Stimulated activated CD4-positive, alpha-beta T cell treated with anti-CD3 and anti-CD28 coated beads, Interleukin-12 subunit alpha, Interleukin-12 subunit beta, amount 100 ng/mL, for 48 hours (primary cell): ENCODE results near the gene MYCBP2.
"Not testable (repeated sequence)": the region's sequence is repeated elsewhere in the genome, so short reads cannot be mapped to it uniquely, and the experiment has no call there.

ENCODE experiments used
- DNase-seq, 3 donors: peaks; one replicate each; pipeline ENCODE4 v3.0.0-alpha.2; 2020; ENCODE audit warnings: low read depth in 2 of 3, low spot score in 1 of 3

Gene MYCBP2

DNA sequence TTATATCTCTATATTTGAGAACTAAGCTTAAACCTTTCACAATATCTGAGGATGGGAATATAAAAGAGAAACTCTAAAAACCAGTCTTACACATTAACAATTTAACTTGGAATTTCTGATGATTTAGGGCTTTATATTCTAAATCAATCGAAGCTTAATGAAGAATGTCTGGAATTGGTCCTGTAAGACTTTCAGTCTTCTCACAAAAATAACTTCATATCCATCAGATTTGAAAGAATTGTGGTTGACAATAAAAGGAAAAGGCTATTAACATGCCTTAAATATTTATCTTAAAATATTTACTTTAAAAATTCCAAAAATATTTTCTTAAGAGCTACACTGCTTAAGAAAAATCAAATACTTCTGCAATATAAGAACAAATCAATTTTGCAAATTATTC, 27.3 kb downstream of the MYCBP2 start:
- no peak for DNase-seq

GRCh38 chr13:77298426-77298825, 28.5 kb downstream of the MYCBP2 start:
- no peak for DNase-seq

DNA sequence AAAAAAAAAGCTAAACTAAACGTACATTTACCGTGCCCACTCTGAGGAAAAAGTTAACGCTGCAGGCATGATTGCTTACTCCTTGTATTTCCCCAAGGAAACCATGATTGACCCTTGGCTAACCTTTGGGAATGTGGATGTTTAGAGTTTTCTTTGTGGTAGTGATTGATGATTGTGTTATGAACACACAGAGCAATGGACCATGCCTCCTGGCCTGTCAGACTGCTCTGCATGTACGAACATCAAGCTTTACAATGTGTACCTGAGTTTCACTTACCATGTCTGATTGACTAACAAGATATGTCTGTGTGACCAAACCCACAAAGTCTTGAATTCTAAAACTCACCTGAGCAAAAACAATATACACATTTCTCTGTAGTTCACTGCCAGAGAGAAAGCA, 35.1 kb downstream of the MYCBP2 start:
- DNase-seq, result no peak

DNA sequence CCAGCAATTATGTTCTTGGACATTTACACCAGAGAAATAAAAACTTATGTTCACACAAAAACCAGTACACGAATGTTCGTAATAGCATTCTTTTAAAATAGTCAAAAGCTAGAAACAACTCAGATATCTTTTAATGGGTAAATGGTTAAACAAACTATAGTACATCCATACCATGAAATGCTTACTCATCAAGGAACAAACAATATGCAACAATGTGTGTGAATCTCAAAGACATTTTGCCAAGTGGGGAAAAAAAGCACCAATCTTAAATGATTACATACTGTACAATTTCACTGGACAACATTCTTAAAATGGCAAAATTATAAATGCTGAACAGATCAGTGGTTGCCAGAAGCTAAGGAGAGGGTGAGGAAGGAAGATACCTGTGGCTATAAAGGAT, 36.6 kb downstream of the MYCBP2 start:
- no peak for DNase-seq

- DNase-seq, result no peak
Observed at GRCh38 chr13:77289851-77290250, 37.0 kb downstream of the MYCBP2 start.

GRCh38 chr13:77285632-77286031, 41.3 kb downstream of the MYCBP2 start:
- DNase-seq, result not testable (repeated sequence)

DNA sequence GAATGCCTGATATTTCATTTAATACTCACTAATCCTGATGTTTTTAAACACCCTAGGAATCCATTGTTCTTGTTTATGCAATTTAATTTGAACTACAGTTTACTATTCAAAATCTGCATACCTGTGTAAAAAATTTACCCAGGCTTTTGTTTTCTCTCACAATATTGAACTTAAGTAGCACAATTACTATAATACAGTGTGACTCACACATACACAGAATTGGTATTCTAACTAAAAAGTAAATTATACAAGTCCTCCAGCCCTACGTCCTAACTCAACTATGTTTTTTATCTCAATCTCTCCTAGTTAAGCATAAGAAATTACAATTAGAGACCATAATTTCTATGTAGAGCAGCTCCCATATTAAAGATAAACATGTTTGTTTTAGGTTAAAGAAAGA, 41.8 kb downstream of the MYCBP2 start:
- DNase-seq, result no peak

GRCh38 chr13:77274126-77274525, 52.8 kb downstream of the MYCBP2 start:
- no peak for DNase-seq

- no peak for DNase-seq
Observed at GRCh38 chr13:77269141-77269540, 57.8 kb downstream of the MYCBP2 start.

DNA sequence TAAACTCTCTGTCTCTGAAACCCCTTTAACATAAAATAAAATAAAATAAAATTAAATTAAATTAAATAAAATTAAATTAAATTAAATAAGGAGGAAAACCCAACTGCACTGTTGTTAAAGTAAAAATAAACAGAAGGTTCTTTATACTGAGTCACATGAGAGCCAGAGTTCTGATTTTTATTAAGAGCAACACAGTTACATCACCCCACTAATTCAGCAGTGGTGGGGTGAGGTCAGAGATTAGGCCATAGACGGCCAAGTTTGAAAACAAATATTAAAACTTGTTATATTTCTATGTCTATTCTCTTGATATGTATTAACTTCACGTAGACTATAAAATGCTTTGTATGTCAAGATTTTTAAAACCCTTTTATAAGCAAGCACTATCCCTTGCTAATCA, 59.5 kb downstream of the MYCBP2 start:
- no peak for DNase-seq

DNA sequence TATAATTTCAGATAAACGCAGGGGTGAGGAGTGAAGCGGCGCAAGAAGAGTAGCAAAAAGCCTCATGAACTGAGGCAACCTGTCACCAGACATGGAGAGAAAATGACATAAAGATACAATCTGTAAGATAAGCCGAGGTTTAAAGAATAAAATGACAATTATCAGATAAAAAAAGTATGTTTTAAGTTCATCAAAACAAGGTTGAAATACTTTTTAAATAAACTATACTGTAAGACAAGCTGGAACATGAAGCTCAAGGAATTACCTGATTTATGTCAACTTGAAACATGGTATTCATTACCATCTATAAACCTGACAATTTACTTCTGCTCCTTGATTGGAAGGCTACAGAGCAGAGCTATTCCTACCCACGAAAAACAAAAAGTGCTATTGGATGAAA, 61.6 kb downstream of the MYCBP2 start:
- no peak for DNase-seq

DNA sequence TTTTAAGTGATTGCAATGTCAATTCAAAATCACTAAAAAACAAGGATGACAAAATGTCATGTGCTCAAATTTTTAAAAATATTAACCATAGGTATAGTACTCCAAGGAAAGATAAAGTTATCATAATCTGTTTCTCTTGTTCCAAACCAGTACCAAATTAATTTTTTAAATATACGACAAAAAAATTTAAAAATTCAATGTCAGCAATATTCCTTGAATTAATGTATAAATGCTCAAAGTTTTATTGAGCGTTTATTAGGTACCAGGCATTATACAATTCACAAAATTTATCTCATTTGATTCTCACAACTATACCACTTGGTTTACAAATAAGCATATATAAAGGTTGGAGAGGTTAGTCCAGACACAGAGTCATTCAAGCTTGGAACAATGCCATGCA, 64.7 kb downstream of the MYCBP2 start:
- no peak for DNase-seq

DNA sequence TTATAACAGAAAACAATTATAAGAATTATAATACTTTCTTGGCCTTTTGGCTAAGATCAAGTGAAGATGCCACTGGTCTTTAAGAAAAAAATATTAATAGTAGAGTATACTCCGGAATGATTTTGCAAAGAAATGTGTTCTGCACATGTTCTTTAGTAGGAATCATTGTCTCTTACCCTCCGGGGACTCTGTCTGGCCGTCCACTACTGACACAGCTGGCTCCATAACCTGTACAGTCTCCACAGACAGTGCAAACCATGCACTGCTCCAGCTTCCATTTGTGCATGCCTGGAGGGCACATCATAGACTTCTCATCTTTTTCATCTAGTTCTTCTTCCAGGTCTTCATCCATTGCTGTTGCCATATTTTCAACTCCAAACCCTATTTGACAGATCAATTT, 75.9 kb downstream of the MYCBP2 start:
- DNase-seq, result no peak

DNA sequence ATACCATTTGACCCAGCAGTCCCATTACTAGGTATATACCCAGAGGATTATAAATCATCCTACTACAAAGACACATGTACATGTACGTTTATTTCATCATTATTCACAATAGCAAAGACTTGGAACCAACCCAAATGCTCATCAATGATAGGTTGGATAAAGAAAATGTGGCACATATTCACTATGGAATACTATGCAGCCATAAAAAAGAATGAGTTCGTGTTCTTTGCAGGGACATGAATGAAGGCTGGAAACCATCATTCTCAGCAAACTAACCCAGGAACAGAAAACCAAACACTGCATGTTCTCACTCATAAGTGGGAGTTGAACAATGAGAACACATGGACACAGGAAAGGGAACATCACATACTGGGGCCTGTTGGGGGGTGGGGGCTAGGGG, 81.7 kb downstream of the MYCBP2 start:
- DNase-seq, result not testable (repeated sequence)

DNA sequence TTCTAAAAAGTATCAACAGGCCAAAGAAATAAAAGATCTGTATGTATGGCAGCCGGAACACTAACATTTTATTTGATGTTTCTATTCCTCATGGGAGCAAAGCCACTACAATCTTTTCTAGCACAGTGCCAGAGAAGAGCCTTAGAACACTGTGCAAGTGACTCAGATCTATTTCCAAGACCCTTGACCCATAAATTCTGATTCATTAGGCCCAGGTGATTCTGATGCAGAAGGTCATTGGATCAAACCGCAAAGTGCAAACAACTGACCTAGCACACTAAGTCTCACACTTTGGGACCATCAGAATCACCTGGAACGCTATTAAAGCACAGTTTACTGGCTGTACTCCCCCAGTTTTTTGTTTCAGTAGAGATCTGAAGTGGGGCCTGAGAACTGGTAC, 87.6 kb downstream of the MYCBP2 start:
- DNase-seq, result no peak

GRCh38 chr13:77235456-77236022, 91.4 kb downstream of the MYCBP2 start:
- DNase-seq, result no peak

GRCh38 chr13:77233159-77233558, 93.7 kb downstream of the MYCBP2 start:
- DNase-seq, result no peak

GRCh38 chr13:77230560-77230959, 96.3 kb downstream of the MYCBP2 start:
- no peak for DNase-seq

DNA sequence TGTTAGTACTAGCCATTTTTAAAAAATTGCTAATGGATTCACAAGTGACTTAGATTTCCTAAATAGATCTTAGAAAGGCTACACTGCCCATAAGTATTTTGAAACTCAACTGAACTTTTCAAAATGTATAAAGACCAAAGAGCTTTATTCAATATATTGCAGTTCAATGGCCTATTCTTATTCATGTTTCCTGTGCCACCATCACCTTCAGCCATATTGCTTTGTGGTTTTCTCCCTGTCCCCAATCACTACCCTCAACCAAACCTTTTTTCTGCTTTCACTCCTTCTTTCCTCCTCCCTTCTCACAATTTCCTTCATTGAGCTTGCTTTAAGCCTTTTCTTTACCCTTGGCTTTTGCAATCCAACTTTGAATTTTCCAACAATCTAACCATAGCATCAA, 100.9 kb downstream of the MYCBP2 start:
- no peak for DNase-seq

DNA sequence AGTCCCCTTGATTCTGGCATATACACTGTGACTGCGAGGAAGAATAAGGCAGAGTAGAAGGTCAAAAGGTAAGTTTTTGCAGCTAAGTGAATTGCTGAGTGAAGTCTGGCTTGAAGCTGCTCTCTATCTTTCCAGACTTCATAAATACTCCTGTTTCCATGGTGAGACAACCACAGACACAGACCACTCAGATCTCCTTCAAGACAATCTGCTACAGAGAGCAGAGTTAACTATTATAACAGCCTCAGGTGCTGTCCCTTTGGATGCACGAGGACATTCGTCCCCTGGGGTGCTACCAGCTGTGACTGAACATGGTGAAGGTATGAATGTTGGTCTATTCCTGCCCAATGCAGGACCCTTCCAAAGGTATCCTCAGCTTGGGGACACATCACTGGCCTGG, 104.0 kb downstream of the MYCBP2 start:
- DNase-seq, result no peak

DNA sequence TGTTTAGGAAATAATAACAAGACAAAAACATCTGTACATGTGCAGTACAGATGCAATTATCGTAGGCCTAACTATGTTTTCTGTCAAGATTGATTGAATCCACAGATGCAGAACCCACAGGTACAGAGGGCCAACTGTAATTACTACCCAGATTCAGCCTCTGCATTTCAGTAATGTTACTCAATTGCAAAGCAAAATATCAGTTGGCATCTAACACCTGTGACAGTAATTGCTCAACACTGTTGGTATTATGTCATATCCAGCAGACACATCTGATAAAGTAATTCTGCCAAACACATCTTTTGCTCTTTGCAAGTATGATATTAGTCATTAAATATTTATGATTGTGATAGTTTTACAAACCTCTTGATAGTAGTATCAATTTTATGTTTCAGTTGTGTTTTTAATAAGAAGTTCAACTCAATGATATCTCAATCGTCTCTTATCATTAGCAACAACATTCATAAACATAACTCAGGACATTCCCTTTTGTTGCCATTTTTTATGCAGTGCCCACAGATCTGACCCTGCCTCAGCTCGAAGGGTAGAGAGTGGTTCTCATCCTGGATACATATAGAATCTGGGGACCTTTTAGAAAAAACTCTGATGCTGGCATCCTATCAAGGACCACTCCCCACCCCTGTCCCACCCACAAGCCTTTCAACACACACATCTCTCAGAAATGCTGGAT, 104.7 kb downstream of the MYCBP2 start:
- no peak for DNase-seq

DNA sequence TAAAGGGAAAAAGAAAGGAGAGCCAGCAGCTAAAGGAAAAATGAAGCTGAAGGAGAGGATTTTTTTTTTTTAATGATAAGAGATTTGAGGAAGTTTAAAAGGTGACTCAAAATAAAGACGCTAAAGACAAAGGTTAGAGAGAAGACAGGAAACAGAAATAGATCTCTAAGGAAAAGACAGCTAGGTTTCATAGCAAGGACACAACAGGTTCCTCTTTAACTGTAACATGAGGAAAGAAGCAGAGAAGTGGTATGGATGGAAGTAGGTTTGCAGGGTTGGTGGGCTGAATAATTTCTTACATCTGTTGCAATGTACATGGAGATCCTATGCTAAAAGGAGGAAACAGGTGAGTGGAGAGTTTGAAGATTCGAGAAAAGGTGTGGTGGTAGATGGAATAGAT, 107.5 kb downstream of the MYCBP2 start:
- no peak for DNase-seq

GRCh38 chr13:77218274-77218673, 108.6 kb downstream of the MYCBP2 start:
- no peak for DNase-seq
